Stimulated activated CD8-positive, alpha-beta memory T cell treated with anti-CD3 and anti-CD28 coated beads, Interleukin-4, amount 100 ng/mL, for 48 hours (primary cell): ENCODE measurements around the gene ARFRP1.

Source experiments
- DNase-seq: peaks from one replicate; pipeline ENCODE4 v3.0.0-alpha.2; 2020

The ARFRP1 gene

GRCh38 chr20:63743210-63743970, 35.6 kb upstream of the ARFRP1 start:
- DNase-seq = no peak

- DNase-seq = no peak
These were observed 34.7 kb upstream of the ARFRP1 start for GRCh38 chr20:63742381-63743024.

- no peak for DNase-seq
These were observed 34.1 kb upstream of the ARFRP1 start for GRCh38 chr20:63741676-63742380.

- DNase-seq = no peak
These were observed 33.5 kb upstream of the ARFRP1 start for GRCh38 chr20:63741354-63741675.

GRCh38 chr20:63740627-63741353, 33.0 kb upstream of the ARFRP1 start:
- DNase-seq = peak; percentile 47

GRCh38 chr20:63740070-63740626, 32.4 kb upstream of the ARFRP1 start:
- DNase-seq = peak; percentile 44

- DNase-seq = peak; percentile 73
These were observed 31.6 kb upstream of the ARFRP1 start, which contains the start of gene SLC2A4RG for GRCh38 chr20:63739130-63740069. TSS of gene SLC2A4RG (plus strand) at chr20:63739776. CDS start at chr20:63739913, 137 bp downstream.

GRCh38 chr20:63738687-63739129, 30.9 kb upstream of the ARFRP1 start:
- peak; percentile 45 for DNase-seq

- DNase-seq = peak; percentile 47
These were observed 30.3 kb upstream of the ARFRP1 start for GRCh38 chr20:63737945-63738686.

GRCh38 chr20:63737695-63737944, 29.8 kb upstream of the ARFRP1 start:
- no peak for DNase-seq

GRCh38 chr20:63736893-63737694, 29.3 kb upstream of the ARFRP1 start:
- DNase-seq = peak; percentile 68

- peak; percentile 73 for DNase-seq
These were observed 28.3 kb upstream of the ARFRP1 start, which contains the start of gene LIME1 for GRCh38 chr20:63735859-63736718. TSS of gene LIME1 (plus strand) at chr20:63736664. CDS start at chr20:63737550, 886 bp downstream.

GRCh38 chr20:63734946-63735858, 27.4 kb upstream of the ARFRP1 start:
- DNase-seq = peak; percentile 25

GRCh38 chr20:63734111-63734945, 26.6 kb upstream of the ARFRP1 start:
- DNase-seq = no peak

GRCh38 chr20:63733579-63734081, 25.9 kb upstream of the ARFRP1 start:
- DNase-seq = no peak

- DNase-seq = no peak
These were observed 25.3 kb upstream of the ARFRP1 start for GRCh38 chr20:63733117-63733516.
